ENCODE measurements around the gene C5AR2. TPM values are rescaled to one million over a fixed set of nuclear protein-coding genes. Genes with fewer than 3 reads are reported as not detected.
A peak's percentile ranks its signal among the peaks of the same experiment; 100 is the strongest.

Gene C5AR2
- total RNA-seq, 1 donor, result not detected

- TF ChIP-seq CTCF (IDR thresholded peaks at IDR 0.05; ENCODE audit: insufficient read depth, low read depth, low read length), result no peak
- no peak for DNase-seq (ENCODE audit: low read depth)
- no peak overlapping the region for H3K4me3 ChIP-seq (ENCODE audit: low read depth, low read length)
Measured at GRCh38 chr19:47312366-47313006, 19.5 kb upstream of the C5AR2 start.

GRCh38 chr19:47313754-47314295 lies 18.1 kb upstream of the C5AR2 start:
- no peak for DNase-seq (ENCODE audit: low read depth)
- TF ChIP-seq CTCF (IDR thresholded peaks at IDR 0.05; ENCODE audit: insufficient read depth, low read depth, low read length), result no peak
- no peak overlapping the region for H3K4me3 ChIP-seq (ENCODE audit: low read depth, low read length)

GRCh38 chr19:47315125-47315821 lies 16.7 kb upstream of the C5AR2 start:
- no peak for TF ChIP-seq CTCF (IDR thresholded peaks at IDR 0.05; ENCODE audit: insufficient read depth, low read depth, low read length)
- DNase-seq (ENCODE audit: low read depth), result peak; percentile 96
- no peak overlapping the region for H3K4me3 ChIP-seq (ENCODE audit: low read depth, low read length)

- no peak for TF ChIP-seq CTCF (IDR thresholded peaks at IDR 0.05; ENCODE audit: insufficient read depth, low read depth, low read length)
- H3K4me3 ChIP-seq (ENCODE audit: low read depth, low read length), result no peak overlapping the region
- no peak for DNase-seq (ENCODE audit: low read depth)
Measured at GRCh38 chr19:47316513-47316912, 15.5 kb upstream of the C5AR2 start.

GRCh38 chr19:47319923-47320871 lies 11.8 kb upstream of the C5AR2 start:
- no peak for TF ChIP-seq CTCF (IDR thresholded peaks at IDR 0.05; ENCODE audit: insufficient read depth, low read depth, low read length)
- no peak for DNase-seq (ENCODE audit: low read depth)
- H3K4me3 ChIP-seq (ENCODE audit: low read depth, low read length), result no peak overlapping the region

- DNase-seq (ENCODE audit: low read depth), result no peak
- TF ChIP-seq CTCF (IDR thresholded peaks at IDR 0.05; ENCODE audit: insufficient read depth, low read depth, low read length), result no peak
- H3K4me3 ChIP-seq (ENCODE audit: low read depth, low read length), result no peak overlapping the region
Measured at GRCh38 chr19:47321630-47322029, 10.3 kb upstream of the C5AR2 start.

Data from fibroblast of villous mesenchyme (primary cell).